Ovary (tissue), 9 donors: ENCODE measurements around the gene C2orf76. TPM values are rescaled to one million over a fixed set of nuclear protein-coding genes. Genes with fewer than 3 reads are reported as not detected.

Source experiments
- DNase-seq, 5 donors: peaks; one replicate each; pipeline ENCODE4 v3.0.0-alpha.2; 2019 to 2020
- H3K27ac ChIP-seq, 2 donors: fragments of 200-600 bp; one replicate each; pipeline versions ENCODE4 v1.5.1 to v1.8.0; 2019 to 2022
- H3K27me3 ChIP-seq: fragments of 200-600 bp; one replicate; pipeline ENCODE4 v1.8.0; 2022
- H3K36me3 ChIP-seq: fragments of 200-600 bp; sonication (generic); one replicate; pipeline ENCODE4 v1.5.1; 2019
- H3K4me1 ChIP-seq: one replicate; pipeline ENCODE4 v1.8.1; 2013; ENCODE audit warnings: mild to moderate bottlenecking, moderate library complexity; ENCODE audit not compliant: insufficient read depth
- H3K4me3 ChIP-seq: fragments of 200-600 bp; sonication (generic); one replicate; pipeline ENCODE4 v1.5.1; 2017
- H3K9me3 ChIP-seq, 2 donors: fragments of 200-600 bp in 1 of 2; sonication (generic) in 1 of 2; one replicate each; pipeline versions ENCODE4 v1.5.1 to v1.8.1; 2013 to 2019; ENCODE audit warnings: mild to moderate bottlenecking in 1 of 2, moderate library complexity in 1 of 2
- CTCF ChIP-seq, 3 donors: fragments of 450-650 bp in 2 of 3; fragments of 200-600 bp in 1 of 3; IDR thresholded peaks; one replicate each; pipeline versions ENCODE4 v1.5.1 to v1.8.0; 2016 to 2022; ENCODE audit warnings: antibody characterized with exemption in 3 of 3, mild to moderate bottlenecking in 1 of 3
- EP300 ChIP-seq: sonication (generic); formaldehyde crosslinking; IDR thresholded peaks from one replicate; pipeline ENCODE4 v1.6.1; 2017; ENCODE audit warnings: antibody characterized with exemption
- POLR2A ChIP-seq: fragments of 450-650 bp; IDR thresholded peaks from one replicate; pipeline ENCODE4 v1.6.1; 2017; ENCODE audit warnings: antibody characterized with exemption, mild to moderate bottlenecking, moderate library complexity
- WGBS, 3 donors: extraction: QIAGEN DNeasy Blood & Tissue Kit in 1 of 3; methylation state at CpG; one replicate each; pipeline versions ENCODE4 v1.1.5 to v1.1.7; 2013 to 2017; 5-methylcytosine and 5-hydroxymethylcytosine counted together
- intact Hi-C, 4 donors: fragments of 100-400 bp; cut with DNase I; formaldehyde crosslinking; loops; one replicate each; pipeline versions ENCODE4 v1.11.0 to v1.15.1; 2022 to 2023
- polyA plus RNA-seq, 2 donors: library from polyadenylated mRNA; stranded (reverse); fragments of 200-250 nt in 1 of 2; fragments of 350-450 nt in 1 of 2; fragmentation: Illumina TruSeq in 1 of 2; extraction: RNeasy Lipid Tissue Mini Kit (QIAGEN cat#74804) in 1 of 2; gene quantifications; one replicate each; pipeline ENCODE4 v1.2.3, GENCODE V29; 2013 to 2014
- total RNA-seq, 7 donors: library from RNA; depleted of rRNA in 2 of 7; stranded (reverse); fragments of >200 nt in 2 of 7; fragmentation: NEBNext Ultra II Directional in 3 of 7; extraction: Animal tissue kit (Norgen Biotek cat#: 25700) in 3 of 7; gene quantifications; one replicate each; pipeline versions ENCODE4 v1.1.0 to v1.2.4, GENCODE V29; 2016 to 2023
- donor health status: DM: no; HTN: no; CAD: no; lungs with moderate emphysema.
- donor health status: DM: no; HTN: no; CAD: no.
- donor health status: Bipolar disorder and iron deficiency.
- donor health status: DM: yes; HTN: yes; CAD: no.
- donor health status: DM: no; HTN: no; CAD: no.
- donor health status: DM: yes; HTN: yes; CAD: no.

C2orf76 gene
- total and polyA plus RNA-seq, 9 donors, result 12.0 to 24.1 (median 14.1) TPM

DNA sequence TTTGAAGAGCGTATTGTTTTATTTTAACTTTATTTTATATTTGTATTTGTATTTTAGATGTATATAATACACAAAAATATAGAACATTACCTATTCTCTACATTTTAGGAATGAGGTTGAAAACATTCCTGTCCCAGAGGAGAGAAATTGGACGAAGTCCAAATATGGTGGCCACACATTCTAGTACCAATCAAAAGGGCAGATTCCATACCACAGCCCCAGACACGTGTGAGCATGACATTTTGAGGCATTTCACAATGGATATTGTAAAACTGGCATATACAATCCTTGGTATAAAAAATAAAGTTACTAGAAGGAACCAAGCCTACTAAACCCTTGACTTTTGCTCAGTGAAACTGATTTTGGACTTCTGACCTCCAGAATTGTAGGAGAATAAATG lies 50.6 kb downstream of the C2orf76 start:
- Histone ChIP-seq H3K4me3 (no peak overlapping the region), H3K9me3 (no peaks in the 10 kb centered on the region), H3K27ac (no peak overlapping the region), H3K4me1 (no peaks in the 10 kb centered on the region), H3K27me3 (no peaks in the 10 kb centered on the region), H3K36me3 (no peaks in the 10 kb centered on the region)
- WGBS, 3 donors, result 76 to 81% (median 77%) methylated on average over 3 of the region's 3 CpGs
- DNase-seq, result no peak
- intact Hi-C loops, result no loop called here
- no peak for TF ChIP-seq CTCF (IDR thresholded peaks at IDR 0.05)
- TF ChIP-seq POLR2A, result no peak
- no peak for TF ChIP-seq EP300

- Histone ChIP-seq H3K4me1 (no peaks in the 10 kb centered on the region), H3K36me3 (no peaks in the 10 kb centered on the region), H3K27ac (peak overlapping the region in 1 of 2 donors; percentile 34), H3K9me3 (no peaks in the 10 kb centered on the region), H3K4me3 (no peak overlapping the region), H3K27me3 (no peaks in the 10 kb centered on the region)
- intact Hi-C loops, result no loop called here
- no peak for DNase-seq
- TF ChIP-seq EP300 (no peak), CTCF (IDR thresholded peaks at IDR 0.05) (no peak), POLR2A (no peak)
- WGBS, 3 donors, result 32 to 56% (median 52%) methylated on average over 4 of the region's 4 CpGs
These were observed 51.3 kb downstream of the C2orf76 start for GRCh38 chr2:119315241-119315925.

GRCh38 chr2:119311831-119312230 lies 54.8 kb downstream of the C2orf76 start:
- no peak for TF ChIP-seq EP300
- Histone ChIP-seq H3K9me3 (no peaks in the 10 kb centered on the region), H3K27ac (no peak overlapping the region), H3K27me3 (no peaks in the 10 kb centered on the region), H3K4me3 (no peak overlapping the region), H3K36me3 (no peaks in the 10 kb centered on the region), H3K4me1 (no peaks in the 10 kb centered on the region)
- intact Hi-C loops, result no loop called here
- DNase-seq, result no peak
- 85 to 93% (median 88%) methylated on average over 9 of the region's 9 CpGs for WGBS, 3 donors

GRCh38 chr2:119311371-119311770 lies 55.3 kb downstream of the C2orf76 start:
- whole genome bisulfite sequencing, 3 donors, result 70 to 81% (median 73%) methylated on average over 5 of the region's 5 CpGs
- intact Hi-C loops, result no loop called here
- Histone ChIP-seq H3K4me1 (no peaks in the 10 kb centered on the region), H3K27ac (no peak overlapping the region), H3K4me3 (no peak overlapping the region), H3K27me3 (no peaks in the 10 kb centered on the region), H3K9me3 (no peaks in the 10 kb centered on the region), H3K36me3 (no peaks in the 10 kb centered on the region)
- no peak for TF ChIP-seq POLR2A
- no peak for TF ChIP-seq EP300
- TF ChIP-seq CTCF (IDR thresholded peaks at IDR 0.05), result no peak
- DNase-seq, result no peak

GRCh38 chr2:119308793-119309330 lies 57.8 kb downstream of the C2orf76 start:
- no peak for DNase-seq
- H3K27ac ChIP-seq, result no peak overlapping the region
- H3K27me3 ChIP-seq, result no peaks in the 10 kb centered on the region
- 40 to 61% (median 48%) methylated on average over 4 of the region's 4 CpGs for WGBS, 3 donors
- TF ChIP-seq CTCF (IDR thresholded peaks at IDR 0.05) (no peak), EP300 (no peak), POLR2A (no peak)
- H3K9me3 ChIP-seq, result no peaks in the 10 kb centered on the region
- no peaks in the 10 kb centered on the region for H3K36me3 ChIP-seq
- intact Hi-C loops, result no loop called here
- no peak overlapping the region for H3K4me3 ChIP-seq
- H3K4me1 ChIP-seq, result peaks cover 1% of the 10 kb centered on the region
